Vagina (tissue), 2 donors: ENCODE measurements around the gene ZSCAN21.

Experiments used
- POLR2A ChIP-seq, 2 donors: fragments of 450-650 bp; IDR thresholded peaks; one replicate each; pipeline ENCODE4 v1.6.1; 2017; ENCODE audit warnings: antibody characterized with exemption in 2 of 2, mild to moderate bottlenecking in 2 of 2, moderate library complexity in 2 of 2
- POLR2AphosphoS5 ChIP-seq, 2 donors: sonication (generic); formaldehyde crosslinking; IDR thresholded peaks; one replicate each; pipeline ENCODE4 v1.9.0; 2017; ENCODE audit warnings: antibody characterized with exemption in 2 of 2, mild to moderate bottlenecking in 2 of 2, low read depth in 1 of 2; ENCODE audit not compliant: insufficient read depth in 1 of 2
- TF ChIP-seq, protein P1 (sequence below), 3 experiments: fragments of 450-650 bp in 2 of 3; fragments of 200-600 bp in 1 of 3; sonication (generic) in 1 of 3; IDR thresholded peaks; one replicate each; pipeline ENCODE4 v1.5.1; 2017 to 2019; ENCODE audit warnings: antibody characterized with exemption in 3 of 3, mild to moderate bottlenecking in 2 of 3, moderate library complexity in 2 of 3

DNA sequence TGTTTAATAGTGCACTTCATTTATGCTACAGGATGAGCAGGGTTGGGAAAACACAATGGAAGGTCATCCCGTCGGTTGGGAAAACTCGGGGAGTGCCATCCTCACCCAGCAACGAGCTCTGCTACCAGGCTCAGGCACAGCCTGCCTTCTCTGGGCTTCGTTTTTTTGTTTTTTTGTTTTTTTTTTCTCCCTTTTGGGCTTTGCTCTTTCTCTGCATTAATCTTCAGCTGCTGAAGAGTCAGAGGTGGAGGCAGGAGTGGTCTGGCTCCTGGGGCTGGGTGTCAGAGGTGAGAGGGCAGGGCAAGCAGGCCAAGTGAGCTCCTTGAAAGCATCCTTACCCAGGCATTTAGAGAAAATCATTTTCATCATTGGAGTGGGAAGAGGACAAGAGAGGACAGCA is 20.4 kb downstream of the ZSCAN21 start:
- TF ChIP-seq POLR2A (IDR thresholded peaks at IDR 0.05) (no peak), POLR2AphosphoS5 (IDR thresholded peaks at IDR 0.05; ENCODE audit: insufficient read depth in 1 of 2, low read depth in 1 of 2) (no peak)
- TF ChIP-seq, protein P1, sequence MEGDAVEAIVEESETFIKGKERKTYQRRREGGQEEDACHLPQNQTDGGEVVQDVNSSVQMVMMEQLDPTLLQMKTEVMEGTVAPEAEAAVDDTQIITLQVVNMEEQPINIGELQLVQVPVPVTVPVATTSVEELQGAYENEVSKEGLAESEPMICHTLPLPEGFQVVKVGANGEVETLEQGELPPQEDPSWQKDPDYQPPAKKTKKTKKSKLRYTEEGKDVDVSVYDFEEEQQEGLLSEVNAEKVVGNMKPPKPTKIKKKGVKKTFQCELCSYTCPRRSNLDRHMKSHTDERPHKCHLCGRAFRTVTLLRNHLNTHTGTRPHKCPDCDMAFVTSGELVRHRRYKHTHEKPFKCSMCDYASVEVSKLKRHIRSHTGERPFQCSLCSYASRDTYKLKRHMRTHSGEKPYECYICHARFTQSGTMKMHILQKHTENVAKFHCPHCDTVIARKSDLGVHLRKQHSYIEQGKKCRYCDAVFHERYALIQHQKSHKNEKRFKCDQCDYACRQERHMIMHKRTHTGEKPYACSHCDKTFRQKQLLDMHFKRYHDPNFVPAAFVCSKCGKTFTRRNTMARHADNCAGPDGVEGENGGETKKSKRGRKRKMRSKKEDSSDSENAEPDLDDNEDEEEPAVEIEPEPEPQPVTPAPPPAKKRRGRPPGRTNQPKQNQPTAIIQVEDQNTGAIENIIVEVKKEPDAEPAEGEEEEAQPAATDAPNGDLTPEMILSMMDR (IDR thresholded peaks at IDR 0.05), result no peak
